Spinal cord (tissue), 10 donors: ENCODE results near the gene MAGEL2. TPM values are rescaled to one million over a fixed set of nuclear protein-coding genes. Genes with fewer than 3 reads are reported as not detected.
"Not testable (repeated sequence)": the region's sequence is repeated elsewhere in the genome, so short reads cannot be mapped to it uniquely, and the experiment has no call there.

Experiments used
- DNase-seq, 6 donors: peaks; one replicate each; pipeline versions ENCODE4 v3.0.0 to v3.0.0-alpha.2; 2013 to 2015; ENCODE audit warnings: low spot score in 6 of 6, low read depth in 4 of 6
- H3K27ac ChIP-seq: one replicate; pipeline ENCODE4 v1.5.1; 2013; ENCODE audit warnings: low read depth, low read length, control low read depth
- H3K27me3 ChIP-seq: one replicate; pipeline ENCODE4 v1.6.1; 2013; ENCODE audit warnings: low read length; ENCODE audit not compliant: control insufficient read depth, insufficient read depth
- H3K36me3 ChIP-seq: one replicate; pipeline ENCODE4 v1.6.1; 2013; ENCODE audit warnings: low read length; ENCODE audit not compliant: control insufficient read depth, insufficient read depth
- H3K4me1 ChIP-seq: one replicate; pipeline ENCODE4 v1.6.1; 2013; ENCODE audit warnings: low read length; ENCODE audit not compliant: control insufficient read depth, insufficient read depth
- H3K4me3 ChIP-seq: one replicate; pipeline ENCODE4 v1.5.1; 2013; ENCODE audit warnings: low read depth, low read length, control low read depth
- H3K9me3 ChIP-seq: one replicate; pipeline ENCODE4 v1.6.1; 2013; ENCODE audit warnings: low read length; ENCODE audit not compliant: control insufficient read depth, insufficient read depth
- WGBS: methylation state at CpG from one replicate; pipeline ENCODE4 v1.1.5; 2013; ENCODE audit warnings: missing lambda C conversion rate; ENCODE audit not compliant: insufficient coverage; 5-methylcytosine and 5-hydroxymethylcytosine counted together
- polyA plus RNA-seq, 2 donors: library from polyadenylated mRNA; unstranded; fragments of 120-200 nt; gene quantifications; one replicate each; pipeline ENCODE4 v1.2.1, GENCODE V29; 2013; ENCODE audit not compliant: insufficient read length in 2 of 2
- total RNA-seq, 2 donors: library from RNA; depleted of rRNA in 1 of 2; stranded (reverse); fragments of 120-200 nt in 1 of 2; fragments of >200 nt in 1 of 2; gene quantifications; one replicate each; pipeline versions ENCODE4 v1.2.3 to v1.2.4, GENCODE V29; 2013 to 2014
- donor health status: healthy.

Gene MAGEL2
- total and polyA plus RNA-seq, 4 donors = 4.6 to 25.3 (median 17.1) TPM

DNA sequence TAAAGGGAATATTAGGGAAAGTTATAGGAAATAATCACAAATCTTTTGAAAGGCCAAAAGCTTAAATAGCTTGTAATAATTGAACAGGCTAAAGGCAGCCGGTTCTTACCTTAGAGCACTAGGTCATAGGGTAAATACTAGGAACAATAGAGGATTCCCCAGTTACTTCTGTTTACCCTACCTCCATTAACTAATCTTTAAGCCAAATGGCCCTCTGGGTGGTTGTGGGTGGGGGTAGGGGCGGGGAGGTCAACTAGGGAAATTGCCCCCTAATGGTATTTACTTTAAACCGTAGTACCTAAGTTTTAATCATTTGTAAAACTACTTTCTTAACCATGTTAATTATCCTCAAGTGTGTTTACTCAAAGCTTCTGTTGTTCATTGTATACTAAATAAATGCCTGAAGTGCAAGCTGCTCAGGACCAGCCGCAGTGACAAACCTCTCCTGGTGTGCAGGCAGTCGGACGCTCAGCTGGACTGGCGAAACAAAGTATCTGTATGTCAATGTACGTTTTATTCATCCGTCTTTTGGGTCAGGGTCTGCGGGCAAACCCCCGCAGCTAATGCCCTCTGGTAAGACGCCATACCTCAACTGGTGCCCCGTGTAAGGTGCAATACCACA lies 18.9 kb downstream of the MAGEL2 start:
- Histone ChIP-seq H3K9me3 (no peaks in the 10 kb centered on the region), H3K27me3 (no peaks in the 10 kb centered on the region), H3K36me3 (no peaks in the 10 kb centered on the region), H3K4me1 (no peaks in the 10 kb centered on the region), H3K27ac (no peak overlapping the region), H3K4me3 (no peak overlapping the region)
- WGBS = 49% methylated on average over 6 of the region's 13 CpGs
- DNase-seq = no peak

- Histone ChIP-seq H3K4me3 (no peak overlapping the region), H3K4me1 (no peaks in the 10 kb centered on the region), H3K9me3 (peaks cover 1% of the 10 kb centered on the region), H3K27ac (no peak overlapping the region), H3K36me3 (no peaks in the 10 kb centered on the region), H3K27me3 (no peaks in the 10 kb centered on the region)
- DNase-seq = no peak
- 74% methylated on average over 7 of the region's 10 CpGs for WGBS
These were observed 31.1 kb downstream of the MAGEL2 start for GRCh38 chr15:23616536-23616935.

DNA sequence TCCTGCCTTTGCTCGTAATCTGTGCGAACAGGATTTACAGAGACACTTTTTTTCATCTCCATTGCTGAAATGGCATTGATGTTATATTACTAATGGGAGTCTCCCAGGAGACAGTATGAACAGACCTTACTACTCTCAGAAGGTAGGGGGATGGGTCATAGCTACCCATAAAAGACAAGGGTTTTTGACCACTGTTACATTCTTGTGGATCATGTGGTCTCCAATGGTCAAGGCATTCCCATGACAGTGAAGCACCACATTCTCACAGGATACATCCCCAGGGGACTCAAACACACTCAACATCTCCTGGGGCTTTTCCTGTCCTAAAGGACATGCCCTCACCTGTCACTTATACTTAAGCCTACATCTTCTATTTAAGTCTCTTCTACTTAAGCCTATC lies 41.4 kb downstream of the MAGEL2 start:
- no peak overlapping the region for H3K27ac ChIP-seq
- no peaks in the 10 kb centered on the region for H3K36me3 ChIP-seq
- H3K4me1 ChIP-seq = no peaks in the 10 kb centered on the region
- DNase-seq = no peak
- WGBS = no CpG with 5 or more reads among the region's 2 CpGs
- no peaks in the 10 kb centered on the region for H3K27me3 ChIP-seq
- no peak overlapping the region for H3K4me3 ChIP-seq
- H3K9me3 ChIP-seq = no peaks in the 10 kb centered on the region

DNA sequence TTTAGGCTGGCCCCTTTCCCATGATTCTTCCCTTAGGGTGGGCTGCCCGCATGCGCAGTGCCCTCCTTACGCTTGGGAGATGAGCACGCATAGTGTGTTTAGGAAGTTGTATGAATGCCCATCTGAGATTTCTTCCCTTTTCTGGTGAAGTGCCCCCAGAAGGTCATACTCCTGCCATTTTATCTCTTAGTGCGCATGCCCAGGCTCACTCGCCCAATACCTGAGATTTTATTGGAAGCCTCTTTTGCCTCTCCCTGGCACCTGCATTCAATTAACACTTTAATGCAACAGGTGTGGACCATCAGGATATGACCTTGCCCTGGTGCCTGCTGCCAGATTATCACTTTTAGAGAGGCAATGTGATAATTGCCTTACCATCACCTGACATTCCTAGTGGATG lies 45.5 kb downstream of the MAGEL2 start:
- no peaks in the 10 kb centered on the region for H3K9me3 ChIP-seq
- H3K36me3 ChIP-seq = no peaks in the 10 kb centered on the region
- H3K4me1 ChIP-seq = no peaks in the 10 kb centered on the region
- WGBS = 84% methylated on average over 3 of the region's 6 CpGs
- no peaks in the 10 kb centered on the region for H3K27me3 ChIP-seq
- H3K4me3 ChIP-seq = no peak overlapping the region
- no peak overlapping the region for H3K27ac ChIP-seq
- DNase-seq = no peak

DNA sequence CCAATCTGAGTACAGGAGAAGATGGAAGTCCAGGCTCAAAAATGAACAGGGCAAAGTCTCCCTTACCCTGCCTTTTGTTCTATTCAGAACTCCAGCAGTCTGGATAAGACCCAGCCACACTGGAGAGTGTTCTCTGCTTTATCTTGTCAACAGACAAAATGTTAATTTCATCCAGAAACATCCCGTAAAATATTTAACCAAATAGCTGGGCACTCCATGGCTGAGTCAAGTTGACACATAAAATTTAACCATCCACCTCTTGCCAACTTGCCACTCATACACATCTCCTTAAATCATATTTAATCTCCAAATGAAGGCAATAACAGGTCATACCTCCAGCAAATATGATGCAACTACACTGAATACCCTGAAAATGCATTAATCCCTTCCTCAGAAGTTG lies 48.6 kb downstream of the MAGEL2 start:
- Histone ChIP-seq H3K27me3 (no peaks in the 10 kb centered on the region), H3K9me3 (no peaks in the 10 kb centered on the region), H3K4me1 (no peaks in the 10 kb centered on the region), H3K4me3 (no peak overlapping the region), H3K27ac (no peak overlapping the region), H3K36me3 (no peaks in the 10 kb centered on the region)
- WGBS = 73% methylated on average over 1 of the region's 1 CpG
- DNase-seq = no peak

GRCh38 chr15:23597278-23597677 lies 50.4 kb downstream of the MAGEL2 start:
- 81% methylated on average over 14 of the region's 14 CpGs for WGBS
- H3K27ac ChIP-seq, DNase-seq, H3K4me3 ChIP-seq, H3K36me3 ChIP-seq, H3K9me3 ChIP-seq, H3K4me1 ChIP-seq, H3K27me3 ChIP-seq: not testable (repeated sequence)

DNA sequence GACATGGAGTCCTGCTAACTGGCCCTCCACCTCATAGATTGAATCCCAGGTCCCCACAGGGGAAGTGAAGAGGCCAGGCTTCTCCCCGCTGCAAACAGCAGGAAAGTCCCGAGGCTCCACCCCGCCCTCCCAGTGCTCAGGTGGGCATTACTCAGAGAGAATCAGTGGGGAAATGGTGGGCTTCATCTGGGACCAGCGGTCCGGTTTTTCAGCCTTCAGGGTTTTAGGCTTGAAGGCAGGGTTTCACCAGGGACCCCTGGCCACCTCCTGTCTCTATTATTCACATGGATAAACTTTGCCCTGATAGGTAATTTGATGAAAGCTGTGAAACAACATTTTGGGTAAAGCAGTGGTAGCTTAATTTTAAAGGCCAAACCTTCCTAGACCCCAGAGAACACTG lies 50.9 kb downstream of the MAGEL2 start:
- no peaks in the 10 kb centered on the region for H3K9me3 ChIP-seq
- H3K27ac ChIP-seq = no peak overlapping the region
- DNase-seq = no peak
- no peaks in the 10 kb centered on the region for H3K27me3 ChIP-seq
- no peaks in the 10 kb centered on the region for H3K36me3 ChIP-seq
- 72% methylated on average over 3 of the region's 5 CpGs for WGBS
- H3K4me3 ChIP-seq = no peak overlapping the region
- no peaks in the 10 kb centered on the region for H3K4me1 ChIP-seq

GRCh38 chr15:23595368-23595767 lies 52.3 kb downstream of the MAGEL2 start:
- no peaks in the 10 kb centered on the region for H3K4me1 ChIP-seq
- WGBS = 42% methylated on average over 2 of the region's 2 CpGs
- H3K4me3 ChIP-seq = no peak overlapping the region
- H3K9me3 ChIP-seq = peaks cover 2% of the 10 kb centered on the region
- H3K36me3 ChIP-seq = no peaks in the 10 kb centered on the region
- no peaks in the 10 kb centered on the region for H3K27me3 ChIP-seq
- H3K27ac ChIP-seq = no peak overlapping the region
- no peak for DNase-seq

- H3K4me3 ChIP-seq = no peak overlapping the region
- no peak for DNase-seq
- no peaks in the 10 kb centered on the region for H3K36me3 ChIP-seq
- peaks cover 2% of the 10 kb centered on the region for H3K9me3 ChIP-seq
- no peaks in the 10 kb centered on the region for H3K4me1 ChIP-seq
- no peak overlapping the region for H3K27ac ChIP-seq
- WGBS = 69% methylated on average over 5 of the region's 7 CpGs
- H3K27me3 ChIP-seq = no peaks in the 10 kb centered on the region
These were observed 53.4 kb downstream of the MAGEL2 start for GRCh38 chr15:23594252-23594770.
